Uterus (tissue), 2 donors: ENCODE measurements around the gene RAB3GAP1.

Experiments used
- CTCF ChIP-seq, 4 experiments: fragments of 200-600 bp in 2 of 4; fragments of 450-650 bp in 2 of 4; sonication (generic) in 2 of 4; IDR thresholded peaks; one replicate each; pipeline ENCODE4 v1.5.1; 2016 to 2019; ENCODE audit warnings: antibody characterized with exemption in 4 of 4, mild to moderate bottlenecking in 2 of 4, moderate library complexity in 1 of 4
- POLR2A ChIP-seq, 2 donors: fragments of 450-650 bp; IDR thresholded peaks; one replicate each; pipeline ENCODE4 v1.6.1; 2016; ENCODE audit warnings: antibody characterized with exemption in 2 of 2, mild to moderate bottlenecking in 1 of 2, moderate library complexity in 1 of 2

DNA sequence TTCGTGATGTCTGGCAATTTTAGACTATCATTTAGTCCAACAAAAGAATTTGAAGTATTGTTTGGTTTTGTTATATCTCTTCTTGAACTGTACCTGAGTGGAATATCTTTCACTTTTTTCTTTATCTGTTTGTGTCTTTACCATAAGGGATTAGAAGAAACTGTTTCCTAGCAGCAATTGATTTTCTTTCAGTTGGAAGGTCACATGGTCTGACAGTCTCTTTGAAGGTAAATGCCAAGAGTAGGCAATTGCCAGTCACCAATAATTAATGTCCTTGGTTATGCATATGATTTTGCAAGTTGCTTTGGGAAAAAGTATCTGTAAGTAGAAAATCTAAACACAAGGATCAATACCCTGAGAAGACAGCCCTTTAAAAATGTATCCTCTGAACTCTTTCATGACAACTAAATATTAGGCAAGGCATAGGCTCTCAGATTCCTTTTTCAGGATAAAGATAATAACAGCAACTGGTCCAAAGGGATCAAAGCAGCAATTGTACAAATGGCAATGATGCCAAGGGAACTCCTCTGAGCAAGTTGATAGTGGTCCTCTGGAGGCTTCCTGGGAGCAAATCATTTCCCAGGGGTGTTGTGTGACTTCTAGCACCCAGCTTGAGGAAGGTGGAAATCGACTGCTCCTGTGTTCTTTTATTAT lies 22.5 kb upstream of the RAB3GAP1 start:
- TF ChIP-seq POLR2A (IDR thresholded peaks at IDR 0.05) (no peak), CTCF (IDR thresholded peaks at IDR 0.05) (no peak)
